Posterior vena cava (tissue), 2 donors: ENCODE data around the gene PLXNA3. TPM values are rescaled to one million over a fixed set of nuclear protein-coding genes. Genes with fewer than 3 reads are reported as not detected.

Source experiments
- DNase-seq: peaks from one replicate; pipeline ENCODE4 v3.0.0-alpha.2; 2020; ENCODE audit warnings: low spot score
- intact Hi-C, 2 donors: fragments of 100-400 bp; cut with DNase I; formaldehyde crosslinking; loops; one replicate each; pipeline versions ENCODE4 v1.14.1 to v1.14.2; 2022 to 2023
- long read RNA-seq, 2 donors: library from polyadenylated mRNA; unstranded; transcript quantifications; one replicate each; pipeline ENCODE4 v2.0.0, GENCODE V29; 2020 to 2021
- total RNA-seq, 2 donors: library from RNA; stranded (reverse); fragmentation: NEBNext Ultra II Directional; extraction: Animal tissue kit (Norgen Biotek cat#: 25700); gene quantifications; one replicate each; pipeline ENCODE4 v1.2.1, GENCODE V29; 2021
- donor health status: DM: yes; HTN: yes; CAD: no.
- donor health status: DM: yes; HTN: yes; CAD: no.

The PLXNA3 gene
- 10 to 100 TPM; 23.7 to 31.1 TPM for total RNA-seq
- long read RNA-seq, donor 1, partial matches to known transcripts: 4 of 5 reads
- long read RNA-seq, donor 1, other reads (novel, unspliced or antisense): 1 of 5 reads
- long read RNA-seq, donor 2, partial matches to known transcripts: 3 of 4 reads
- long read RNA-seq, donor 2, other reads (novel, unspliced or antisense): 1 of 4 reads

- intact Hi-C loops: loop anchor here in 1 of 2 donors (10.0 kb wide), 1 partner anchor 1574 kb away; no protein-coding TSS in a partner anchor
- DNase-seq: no peak
These were observed at the start of gene PLXNA3 for GRCh38 chrX:154458116-154458953. Gene PLXNA3, plus strand, starts transcription at chrX:154458281. Its CDS starts 1,903 bp downstream, at chrX:154460184.

GRCh38 chrX:154408659-154409221 is 49.3 kb upstream of the PLXNA3 start:
- intact Hi-C loops: no loop called here
- no peak for DNase-seq

DNA sequence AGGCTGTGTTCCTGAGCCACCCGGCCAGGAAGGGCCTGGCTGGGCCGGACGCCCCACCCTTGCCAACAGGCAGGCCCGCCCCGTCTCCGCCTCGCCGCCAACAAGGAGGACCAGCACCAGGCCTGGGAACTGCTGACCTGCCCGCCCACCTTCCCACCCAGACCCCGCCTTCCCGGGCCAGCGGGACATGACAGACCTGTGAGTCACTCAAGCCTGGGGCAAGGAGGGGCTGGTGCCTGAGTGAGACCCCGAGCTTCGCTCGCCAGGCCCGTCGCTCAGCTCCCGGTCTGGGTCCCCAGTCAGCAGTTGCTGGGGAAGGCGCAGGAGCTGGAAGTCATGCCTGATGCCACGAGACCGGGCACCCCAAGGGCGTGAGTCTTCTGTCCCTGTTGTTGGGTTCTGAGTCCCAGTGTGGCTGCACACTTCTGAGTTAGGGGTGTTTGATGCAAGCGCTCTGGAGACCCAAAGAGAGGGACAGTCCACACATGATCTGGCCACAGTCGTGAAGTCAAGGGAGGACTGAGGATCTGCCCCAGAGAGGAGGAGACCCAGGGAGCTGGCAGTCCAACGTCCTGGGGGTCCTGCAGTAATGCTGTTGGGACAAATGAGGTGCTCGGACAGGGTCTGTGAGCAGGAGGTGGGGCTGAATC is 48.7 kb upstream of the PLXNA3 start, which contains the start of gene DNASE1L1:
TSS of gene DNASE1L1 (minus strand) at position 33 of the 650 bp plus-strand sequence. CDS start 3,686 bp downstream, outside the sequence.
- DNase-seq: peak; percentile 94
- intact Hi-C loops: no loop called here

DNA sequence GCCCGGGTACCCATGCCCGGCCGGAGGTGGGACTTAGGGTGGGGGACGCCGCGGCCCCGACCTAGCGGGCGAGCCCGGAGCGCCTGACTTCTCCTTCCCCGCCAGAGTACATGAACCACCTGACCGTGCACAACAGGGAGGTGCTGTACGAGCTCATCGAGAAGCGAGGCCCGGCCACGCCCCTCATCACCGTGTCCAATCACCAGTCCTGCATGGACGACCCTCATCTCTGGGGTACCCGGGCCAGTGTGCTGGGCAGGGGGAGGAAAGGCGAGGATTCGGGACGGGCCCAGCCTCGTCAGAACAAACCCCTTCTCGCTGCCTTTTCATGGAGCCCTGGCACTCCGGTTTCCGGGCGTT is 46.1 kb upstream of the PLXNA3 start:
- DNase-seq: peak; percentile 90
- intact Hi-C loops: no loop called here

DNA sequence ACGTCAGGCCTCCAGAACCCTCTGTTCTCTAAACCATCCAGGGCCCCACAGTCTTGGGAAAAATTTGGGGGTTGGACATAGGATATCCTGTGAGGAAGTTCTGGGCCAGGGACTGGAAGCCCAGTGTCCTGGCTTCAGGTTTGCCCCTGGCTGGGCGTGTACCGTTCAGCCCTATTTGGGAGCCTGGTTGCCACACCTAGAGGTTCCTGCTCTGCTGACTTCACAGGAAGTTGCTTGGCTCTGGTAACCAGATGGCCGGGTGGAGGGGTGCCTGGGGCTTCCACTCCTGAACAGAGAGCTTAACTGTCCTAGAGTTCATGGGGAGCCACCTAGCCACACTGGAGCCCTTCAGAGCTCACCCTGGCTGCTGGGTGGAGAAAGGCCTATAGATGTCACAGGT is 45.6 kb upstream of the PLXNA3 start:
- DNase-seq: no peak
- intact Hi-C loops: no loop called here

DNA sequence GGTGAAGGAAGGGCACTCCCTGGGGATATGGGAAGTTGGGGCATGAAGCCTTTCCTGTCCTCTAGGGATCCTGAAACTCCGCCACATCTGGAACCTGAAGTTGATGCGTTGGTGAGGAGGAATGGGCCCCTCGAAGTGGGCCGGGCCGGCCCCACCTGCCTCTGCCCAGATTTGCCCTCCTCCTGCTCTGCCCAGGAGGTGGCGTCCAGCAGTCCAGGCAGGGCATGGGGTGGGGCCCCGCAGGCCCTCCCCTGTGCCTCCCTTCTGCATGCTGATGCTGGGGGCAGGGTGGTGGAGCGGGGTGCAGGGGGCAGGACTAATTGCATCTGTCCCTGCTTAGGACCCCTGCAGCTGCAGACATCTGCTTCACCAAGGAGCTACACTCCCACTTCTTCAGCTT is 44.9 kb upstream of the PLXNA3 start:
- intact Hi-C loops: no loop called here
- no peak for DNase-seq

- no peak for DNase-seq
- intact Hi-C loops: no loop called here
These were observed 40.9 kb upstream of the PLXNA3 start for GRCh38 chrX:154417157-154417556.

DNA sequence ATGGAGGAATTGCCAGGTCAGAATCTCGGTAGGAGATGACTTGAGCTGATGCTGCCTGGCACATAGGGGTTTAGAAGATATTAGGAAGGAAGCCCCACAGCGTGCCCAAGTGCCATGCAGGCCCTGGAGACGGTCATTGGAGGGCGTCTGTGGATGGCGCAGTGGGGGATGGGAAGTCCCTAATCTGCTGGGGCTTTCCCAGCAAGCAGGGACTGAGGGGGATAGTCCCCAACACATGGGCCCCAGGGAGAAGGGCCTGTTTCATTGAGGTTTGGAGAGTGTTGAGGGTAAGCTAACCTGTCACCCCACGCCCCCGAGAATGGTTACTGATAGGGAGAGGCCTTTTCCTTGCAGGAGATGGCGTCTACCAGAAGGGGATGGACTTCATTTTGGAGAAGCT is 38.9 kb upstream of the PLXNA3 start:
- intact Hi-C loops: no loop called here
- no peak for DNase-seq

- intact Hi-C loops: no loop called here
- DNase-seq: peak; percentile 76
These were observed 38.2 kb upstream of the PLXNA3 start for GRCh38 chrX:154419688-154420401.

- DNase-seq: no peak
- intact Hi-C loops: no loop called here
These were observed 37.7 kb upstream of the PLXNA3 start for GRCh38 chrX:154420402-154420756.

DNA sequence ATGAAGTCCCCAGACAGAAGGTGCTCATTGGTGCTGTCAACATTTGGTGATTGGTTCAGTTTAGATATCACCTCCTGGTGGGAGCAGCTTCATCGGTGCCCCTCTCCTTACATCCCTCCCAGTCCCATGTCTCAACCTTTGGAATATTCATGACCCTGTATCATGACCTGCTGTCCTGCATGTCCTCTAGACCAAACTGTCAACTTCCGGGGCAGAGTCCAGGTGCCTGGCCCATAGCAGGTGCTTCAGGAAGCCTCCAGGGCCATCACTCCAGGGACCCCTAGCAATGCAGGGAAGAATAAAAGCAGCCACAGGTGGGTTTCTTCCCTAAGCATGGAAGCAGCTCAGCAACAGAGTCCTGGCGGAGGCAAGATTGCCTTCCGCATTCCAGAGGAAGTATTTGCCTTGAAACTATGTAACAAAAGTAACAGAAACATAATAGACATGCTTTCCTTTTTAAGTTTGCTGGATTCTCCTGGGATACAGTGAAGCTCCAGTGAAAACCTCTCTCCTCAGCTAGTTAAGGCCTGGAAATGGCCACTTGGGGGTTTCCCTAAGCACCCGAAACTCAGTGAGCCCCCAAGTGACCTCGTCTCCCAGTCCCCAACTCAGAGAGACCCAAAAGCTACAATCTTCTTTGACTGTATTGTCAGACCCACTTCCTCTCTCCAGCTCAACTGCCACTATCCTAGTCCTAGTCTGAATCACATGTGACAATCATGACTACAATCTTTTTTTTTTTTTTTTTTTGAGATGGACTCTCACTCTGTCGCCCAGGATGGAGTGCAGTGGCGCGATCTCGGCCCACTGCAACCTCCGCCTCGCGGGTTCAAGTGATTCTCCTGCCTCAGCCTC is 30.9 kb upstream of the PLXNA3 start:
- no peak for DNase-seq
- intact Hi-C loops: loop anchor here in 1 of 2 donors (2.0 kb wide), 1 partner anchor 60 kb away; the partner anchor contains the start of gene UBL4A

DNA sequence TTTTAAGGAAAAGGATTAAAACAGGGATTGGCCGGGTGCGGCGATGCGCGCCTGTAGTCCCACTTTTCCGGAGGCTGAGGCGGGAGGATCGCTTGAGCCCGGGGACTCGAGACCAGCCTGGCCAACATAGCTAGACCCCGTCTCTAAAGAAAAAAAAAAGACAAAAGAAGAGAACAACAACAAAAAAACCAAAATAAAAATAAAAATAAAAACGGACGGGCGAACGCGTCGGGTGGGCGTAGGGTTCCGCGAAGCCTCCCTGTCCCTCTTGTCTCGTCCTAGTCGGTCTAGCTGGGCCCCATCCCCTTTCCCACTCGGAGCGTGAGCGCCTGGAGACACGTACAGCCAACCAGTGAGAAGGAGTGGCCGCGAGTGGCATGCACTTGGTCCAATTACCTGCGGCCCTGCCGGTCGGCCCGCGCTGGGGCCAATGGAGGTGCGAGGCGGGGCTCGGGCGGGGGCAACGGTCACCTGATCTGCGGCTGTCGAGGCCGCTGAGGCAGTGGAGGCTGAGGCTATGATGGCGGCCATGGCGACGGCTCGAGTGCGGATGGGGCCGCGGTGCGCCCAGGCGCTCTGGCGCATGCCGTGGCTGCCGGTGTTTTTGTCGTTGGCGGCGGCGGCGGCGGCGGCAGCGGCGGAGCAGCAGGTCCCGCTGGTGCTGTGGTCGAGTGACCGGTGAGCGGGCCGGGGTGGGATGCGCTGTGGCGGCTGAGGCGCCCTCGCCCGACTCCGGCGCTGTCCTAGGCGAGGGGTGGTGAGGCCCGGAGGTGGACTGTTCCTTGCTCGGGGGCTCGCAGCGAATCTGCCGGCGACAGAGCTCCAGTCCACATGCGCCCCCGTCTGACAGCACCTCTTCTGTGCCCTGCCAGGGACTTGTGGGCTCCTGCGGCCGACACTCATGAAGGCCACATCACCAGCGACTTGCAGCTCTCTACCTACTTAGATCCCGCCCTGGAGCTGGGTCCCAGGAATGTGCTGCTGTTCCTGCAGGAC is 29.6 kb upstream of the PLXNA3 start, which contains the start of gene ATP6AP1:
TSS of gene ATP6AP1 (plus strand) at position 502 of the 996 bp plus-strand sequence. CDS start at position 518, 16 bp downstream.
- peak; percentile 97 for DNase-seq
- intact Hi-C loops: no loop called here

DNA sequence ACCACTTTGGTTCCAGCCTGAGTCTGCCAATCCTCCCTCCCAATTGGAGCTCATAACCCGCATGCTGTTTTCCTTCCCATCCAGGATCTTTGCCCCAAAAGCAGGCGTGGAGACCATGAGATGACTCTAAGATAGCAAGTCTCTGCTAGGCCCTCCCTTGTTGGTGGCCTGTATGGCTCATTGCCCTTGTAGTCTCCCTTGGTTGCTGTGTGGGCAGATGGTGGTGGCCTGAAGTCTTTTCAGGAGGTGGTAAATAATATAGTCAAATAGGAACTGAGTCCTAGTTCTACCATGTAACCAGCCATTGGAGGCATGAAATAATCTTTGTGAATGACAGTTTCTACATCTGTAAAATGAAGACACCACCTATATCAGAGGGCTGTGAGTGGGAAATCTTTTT is 28.4 kb upstream of the PLXNA3 start:
- intact Hi-C loops: no loop called here
- DNase-seq: no peak

- no peak for DNase-seq
- intact Hi-C loops: no loop called here
These were observed 27.6 kb upstream of the PLXNA3 start for GRCh38 chrX:154430479-154430878.

DNA sequence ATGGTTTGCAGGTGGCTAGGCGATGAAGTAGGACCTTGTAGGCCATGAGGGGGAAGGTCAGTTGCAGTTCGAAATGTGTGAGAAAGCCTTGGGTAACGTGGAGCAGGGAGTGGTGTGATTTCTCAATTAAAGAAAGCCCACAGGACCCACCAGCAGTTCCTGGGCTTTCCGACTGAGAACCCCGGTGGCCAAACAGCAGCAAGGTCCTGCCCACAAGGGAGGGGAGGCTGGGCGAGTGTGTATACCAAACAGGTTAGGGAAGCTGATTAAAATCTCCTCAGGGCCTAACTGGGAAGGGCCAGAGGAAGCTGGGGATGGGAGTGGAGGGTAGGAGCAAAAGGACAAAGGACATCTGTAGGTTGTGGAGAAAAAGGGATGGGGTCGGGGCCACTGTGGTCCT is 27.2 kb upstream of the PLXNA3 start:
- no peak for DNase-seq
- intact Hi-C loops: no loop called here

GRCh38 chrX:154431341-154431740 is 26.7 kb upstream of the PLXNA3 start:
- intact Hi-C loops: no loop called here
- peak; percentile 80 for DNase-seq

DNA sequence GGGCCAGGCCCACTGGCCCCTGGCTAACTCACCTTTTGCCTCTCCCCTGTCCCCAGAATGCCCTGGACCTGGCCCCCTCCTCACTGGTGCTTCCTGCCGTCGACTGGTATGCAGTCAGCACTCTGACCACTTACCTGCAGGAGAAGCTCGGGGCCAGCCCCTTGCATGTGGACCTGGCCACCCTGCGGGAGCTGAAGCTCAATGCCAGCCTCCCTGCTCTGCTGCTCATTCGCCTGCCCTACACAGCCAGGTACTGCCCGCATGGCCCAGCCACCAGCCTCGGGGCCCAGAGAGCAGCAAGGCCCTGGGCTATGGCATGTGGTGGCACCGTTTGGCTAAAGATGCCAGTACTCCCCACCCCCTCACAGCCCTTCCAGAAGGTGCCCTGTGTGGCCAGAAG is 25.9 kb upstream of the PLXNA3 start:
- no peak for DNase-seq
- intact Hi-C loops: no loop called here
